OCI-LY3 (cell line): Measurements from ENCODE around the gene PTPRD.

Source experiments
- H2AFZ ChIP-seq: fragments of 200-600, 300-600 bp; shearing (Covaris generic); 2 replicates; pipeline ENCODE4 v1.6.0; 2014; ENCODE audit warnings: antibody characterized with exemption, low read depth, low read length
- H3K27ac ChIP-seq: fragments of 200-600, 300-600 bp; sonication (generic); 2 replicates; pipeline ENCODE4 v1.5.1; 2014; ENCODE audit warnings: mild to moderate bottlenecking, low read length, moderate library complexity, mixed read lengths
- H3K27me3 ChIP-seq: fragments of 200-600, 300-600 bp; sonication (generic); 2 replicates; pipeline ENCODE4 v1.6.1; 2014; ENCODE audit warnings: low read depth, low read length, mixed read lengths
- H3K36me3 ChIP-seq: fragments of 200-600, 300-600 bp; sonication (generic); replicated peaks from 2 replicates; pipeline ENCODE3; 2014; ENCODE audit warnings: low read depth, low read length, mixed read lengths
- H3K4me1 ChIP-seq: fragments of 300-600, 200-600 bp; sonication (generic); 2 replicates; pipeline ENCODE4 v1.6.1; 2014; ENCODE audit warnings: low read length, mixed read lengths
- H3K4me2 ChIP-seq: fragments of 200-600, 300-600 bp; sonication (generic); 2 replicates; pipeline ENCODE4 v1.6.1; 2014; ENCODE audit warnings: low read length, mixed read lengths
- H3K4me3 ChIP-seq: fragments of 300-600, 200-600 bp; sonication (generic); 2 replicates; pipeline ENCODE4 v1.5.1; 2014; ENCODE audit warnings: antibody characterized with exemption, mild to moderate bottlenecking, low read length, moderate library complexity
- H3K79me2 ChIP-seq: fragments of 300-600, 200-600 bp; shearing (Covaris generic); 2 replicates; pipeline ENCODE4 v1.6.1; 2014; ENCODE audit warnings: mild to moderate bottlenecking, low read length, mixed read lengths
- H3K9ac ChIP-seq: fragments of 300-600, 200-600 bp; shearing (Covaris generic); 2 replicates; pipeline ENCODE4 v1.6.0; 2014; ENCODE audit warnings: mild to moderate bottlenecking, low read length, moderate library complexity
- H3K9me3 ChIP-seq: fragments of 200-600, 300-600 bp; shearing (Covaris generic); 2 replicates; pipeline ENCODE4 v1.6.1; 2014; ENCODE audit warnings: low read length, mixed read lengths; ENCODE audit not compliant: insufficient read depth
- H4K20me1 ChIP-seq: fragments of 200-600, 300-600 bp; sonication (generic); 2 replicates; pipeline ENCODE4 v1.6.1; 2016; ENCODE audit warnings: low read length, mixed read lengths; ENCODE audit not compliant: insufficient read depth
- CTCF ChIP-seq: fragments of 200-600, 300-600 bp; sonication (generic); IDR thresholded peaks from 2 replicates; pipeline ENCODE4 v1.5.1; 2014; ENCODE audit warnings: antibody characterized with exemption, low read length, low read depth
- EZH2phosphoT487 ChIP-seq: fragments of 200-600 bp; shearing (Covaris generic); IDR thresholded peaks from 2 replicates; pipeline ENCODE4 v1.6.1; 2018; ENCODE audit warnings: antibody characterized with exemption, mixed run types, low read depth

Gene PTPRD

GRCh38 chr9:10230512-10230911 lies 382.3 kb downstream of the PTPRD start:
- Histone ChIP-seq H3K9me3 (no peaks in the 10 kb centered on the region), H3K4me1 (peaks cover 8% of the 10 kb centered on the region), H3K79me2 (no peaks in the 10 kb centered on the region), H3K4me3 (no peak overlapping the region), H3K9ac (no peak overlapping the region), H3K4me2 (no peak overlapping the region), H3K27me3 (no peaks in the 10 kb centered on the region), H2AFZ (no peak overlapping the region), H3K27ac (no peak overlapping the region), H4K20me1 (no peaks in the 10 kb centered on the region), H3K36me3 (no peaks in the 10 kb centered on the region)
- TF ChIP-seq CTCF (no peak), EZH2phosphoT487 (no peak)

GRCh38 chr9:10228082-10228481 lies 384.7 kb downstream of the PTPRD start:
- H4K20me1 ChIP-seq = no peaks in the 10 kb centered on the region
- H3K36me3 ChIP-seq = no peaks in the 10 kb centered on the region
- no peak overlapping the region for H2AFZ ChIP-seq
- peaks cover 8% of the 10 kb centered on the region for H3K4me1 ChIP-seq
- H3K27ac ChIP-seq = no peak overlapping the region
- H3K27me3 ChIP-seq = no peaks in the 10 kb centered on the region
- H3K9me3 ChIP-seq = no peaks in the 10 kb centered on the region
- no peaks in the 10 kb centered on the region for H3K79me2 ChIP-seq
- H3K4me2 ChIP-seq = no peak overlapping the region
- TF ChIP-seq CTCF (no peak), EZH2phosphoT487 (no peak)
- no peak overlapping the region for H3K9ac ChIP-seq
- H3K4me3 ChIP-seq = no peak overlapping the region

GRCh38 chr9:10226996-10227395 lies 385.8 kb downstream of the PTPRD start:
- Histone ChIP-seq H3K9ac (no peak overlapping the region), H4K20me1 (no peaks in the 10 kb centered on the region), H3K4me1 (peaks cover 8% of the 10 kb centered on the region), H3K9me3 (no peaks in the 10 kb centered on the region), H3K27me3 (no peaks in the 10 kb centered on the region), H3K79me2 (no peaks in the 10 kb centered on the region), H3K27ac (no peak overlapping the region), H3K4me2 (no peak overlapping the region), H2AFZ (no peak overlapping the region), H3K36me3 (no peaks in the 10 kb centered on the region), H3K4me3 (no peak overlapping the region)
- TF ChIP-seq CTCF = no peak
- TF ChIP-seq EZH2phosphoT487 = no peak

GRCh38 chr9:10212702-10213101 lies 400.1 kb downstream of the PTPRD start:
- Histone ChIP-seq H3K4me1 (peaks cover 14% of the 10 kb centered on the region), H2AFZ (no peak overlapping the region), H3K4me3 (no peak overlapping the region)

More at GRCh38 chr9:10212702-10213101, 400.1 kb downstream of the PTPRD start:
- H3K9ac ChIP-seq = no peak overlapping the region
- no peaks in the 10 kb centered on the region for H3K79me2 ChIP-seq
- H3K36me3 ChIP-seq = no peaks in the 10 kb centered on the region
- no peak overlapping the region for H3K4me2 ChIP-seq
- no peaks in the 10 kb centered on the region for H4K20me1 ChIP-seq
- no peak overlapping the region for H3K27ac ChIP-seq
- no peak for TF ChIP-seq EZH2phosphoT487
- TF ChIP-seq CTCF = no peak
- peaks cover 14% of the 10 kb centered on the region for H3K27me3 ChIP-seq
- no peaks in the 10 kb centered on the region for H3K9me3 ChIP-seq
